ENCODE results near the gene HOXA7.

DNA sequence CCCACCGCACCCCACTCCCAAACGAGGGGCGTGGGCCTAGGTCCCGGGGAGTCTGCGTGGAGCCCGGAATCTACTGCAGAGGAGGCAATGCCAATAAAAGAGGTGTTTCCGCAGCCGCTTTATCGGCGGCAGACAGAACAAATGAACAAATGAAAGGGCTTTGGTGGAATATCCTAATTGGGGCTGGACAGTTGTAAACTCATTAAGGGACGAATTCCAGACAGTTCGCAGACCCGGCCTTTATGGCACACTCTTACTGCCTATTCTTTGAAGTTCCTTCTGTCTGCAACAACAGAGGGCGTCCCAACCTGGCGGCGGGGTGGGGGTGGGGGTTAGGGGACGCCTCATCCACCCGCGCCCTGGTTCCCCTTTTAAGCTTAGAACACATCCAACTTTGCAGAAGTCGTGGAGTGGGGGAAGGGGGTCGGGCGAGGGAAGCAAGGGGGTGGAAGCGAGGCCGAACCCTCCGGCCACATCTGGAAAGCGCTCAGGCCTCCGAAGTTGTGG, 4.8 kb upstream of the HOXA7 start:
- TF ChIP-seq, protein P1, sequence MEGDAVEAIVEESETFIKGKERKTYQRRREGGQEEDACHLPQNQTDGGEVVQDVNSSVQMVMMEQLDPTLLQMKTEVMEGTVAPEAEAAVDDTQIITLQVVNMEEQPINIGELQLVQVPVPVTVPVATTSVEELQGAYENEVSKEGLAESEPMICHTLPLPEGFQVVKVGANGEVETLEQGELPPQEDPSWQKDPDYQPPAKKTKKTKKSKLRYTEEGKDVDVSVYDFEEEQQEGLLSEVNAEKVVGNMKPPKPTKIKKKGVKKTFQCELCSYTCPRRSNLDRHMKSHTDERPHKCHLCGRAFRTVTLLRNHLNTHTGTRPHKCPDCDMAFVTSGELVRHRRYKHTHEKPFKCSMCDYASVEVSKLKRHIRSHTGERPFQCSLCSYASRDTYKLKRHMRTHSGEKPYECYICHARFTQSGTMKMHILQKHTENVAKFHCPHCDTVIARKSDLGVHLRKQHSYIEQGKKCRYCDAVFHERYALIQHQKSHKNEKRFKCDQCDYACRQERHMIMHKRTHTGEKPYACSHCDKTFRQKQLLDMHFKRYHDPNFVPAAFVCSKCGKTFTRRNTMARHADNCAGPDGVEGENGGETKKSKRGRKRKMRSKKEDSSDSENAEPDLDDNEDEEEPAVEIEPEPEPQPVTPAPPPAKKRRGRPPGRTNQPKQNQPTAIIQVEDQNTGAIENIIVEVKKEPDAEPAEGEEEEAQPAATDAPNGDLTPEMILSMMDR (IDR thresholded peaks at IDR 0.05; ENCODE audit: low read depth, low read length, poor library complexity, severe bottlenecking) = peak; percentile 57
- TF ChIP-seq EZH2phosphoT487 (IDR thresholded peaks at IDR 0.05; ENCODE audit: borderline replicate concordance, low read length) = no peak
